Endometrial microvascular endothelial cells (primary cell): Measurements from ENCODE around the gene TTC39A. TPM values are rescaled to one million over a fixed set of nuclear protein-coding genes. Genes with fewer than 3 reads are reported as not detected.

Source experiments
- in situ Hi-C: cut with HindIII; loops from 2 replicates; pipeline ENCODE4 v1.10.0; 2017; ENCODE audit warnings: low sequenced_read_pairs, low pct_unique_long_range_greater_than_20kb; ENCODE audit errors: inconsistent ontology term
- total RNA-seq: library from RNA; depleted of rRNA; stranded (reverse); fragments of >200 nt; gene quantifications from one replicate; pipeline ENCODE4 v1.2.3, GENCODE V29; 2015; ENCODE audit errors: inconsistent ontology term

Gene TTC39A
- total RNA-seq, 1 donor from 2014 or later: 1.6 TPM

DNA sequence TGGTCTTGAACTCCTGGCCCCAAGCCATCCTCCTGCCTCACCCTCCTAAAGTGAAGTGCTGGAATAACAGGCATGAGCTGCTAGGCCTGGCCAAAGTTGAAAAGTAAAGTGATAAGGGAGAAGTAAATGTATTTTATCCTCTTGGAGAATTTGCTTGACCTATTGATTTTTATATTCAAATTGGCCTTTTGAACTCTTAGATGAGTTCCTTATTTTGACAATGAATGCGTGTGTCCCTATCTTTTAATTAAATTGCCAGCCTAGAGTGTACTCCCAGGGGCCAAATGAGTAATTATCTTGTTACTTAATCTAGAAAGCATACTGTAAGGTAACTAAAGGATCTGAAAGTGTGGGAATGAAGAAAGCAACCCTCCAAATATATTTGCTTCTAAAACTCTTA lies 82.9 kb downstream of the TTC39A start:
- in situ Hi-C loops: no loop called here

DNA sequence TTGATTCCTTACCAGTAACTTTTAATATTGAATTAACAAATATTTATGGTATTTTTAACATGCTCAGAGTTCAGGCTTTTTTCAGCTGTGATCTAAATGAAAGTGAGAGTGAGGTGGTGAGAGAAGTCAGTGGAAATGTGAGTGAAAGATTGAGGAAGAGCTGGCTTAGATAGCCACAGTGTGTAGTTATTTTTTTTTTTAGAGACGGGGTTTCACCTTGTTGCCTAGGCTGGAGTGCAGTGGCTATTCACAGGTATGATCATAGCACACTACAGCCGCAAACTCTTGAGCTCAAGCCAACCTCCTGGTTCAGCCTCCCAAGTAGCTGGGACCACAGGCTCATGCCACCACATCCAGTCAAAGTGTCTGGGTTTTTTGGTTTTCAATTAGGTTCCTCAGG lies 83.3 kb downstream of the TTC39A start:
- in situ Hi-C loops: no loop called here

DNA sequence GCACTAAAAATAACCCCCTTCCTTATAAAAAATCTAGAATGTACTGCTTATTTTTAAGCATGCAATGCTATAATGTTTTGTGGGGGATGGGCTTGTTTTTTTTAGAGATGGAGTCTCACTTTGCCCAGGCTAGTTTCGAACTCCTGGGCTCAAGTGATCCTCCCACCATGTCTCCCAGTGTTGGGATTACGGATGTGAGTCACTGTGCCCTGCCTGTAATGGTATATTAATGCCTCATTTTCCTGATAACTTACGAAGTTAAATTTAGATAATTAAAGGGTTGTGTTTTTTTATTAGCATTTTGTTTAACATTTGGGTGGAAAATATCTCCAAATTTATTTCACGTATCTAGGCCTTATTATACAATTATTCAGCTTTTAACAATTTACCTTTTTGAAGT lies 87.8 kb downstream of the TTC39A start:
- in situ Hi-C loops: no loop called here

DNA sequence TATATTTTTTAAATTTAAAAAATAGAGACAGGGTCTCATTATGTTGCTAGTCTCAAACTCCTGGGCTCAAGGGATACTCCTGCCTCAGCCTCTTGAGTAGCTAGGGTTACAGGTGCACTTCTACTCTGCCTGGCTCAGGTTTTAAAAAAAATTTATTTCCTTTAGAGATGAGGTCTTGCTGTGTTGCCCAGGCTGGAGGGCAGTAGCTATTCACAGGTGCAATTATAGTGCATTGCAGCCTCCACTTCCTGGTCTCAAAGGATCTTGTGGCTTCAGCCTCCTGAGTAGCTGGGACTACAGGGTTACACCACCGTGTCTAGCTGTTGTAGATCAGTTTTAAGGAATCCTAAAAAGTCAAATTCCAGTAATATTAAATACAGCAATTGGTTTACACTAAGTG lies 89.2 kb downstream of the TTC39A start:
- in situ Hi-C loops: no loop called here

DNA sequence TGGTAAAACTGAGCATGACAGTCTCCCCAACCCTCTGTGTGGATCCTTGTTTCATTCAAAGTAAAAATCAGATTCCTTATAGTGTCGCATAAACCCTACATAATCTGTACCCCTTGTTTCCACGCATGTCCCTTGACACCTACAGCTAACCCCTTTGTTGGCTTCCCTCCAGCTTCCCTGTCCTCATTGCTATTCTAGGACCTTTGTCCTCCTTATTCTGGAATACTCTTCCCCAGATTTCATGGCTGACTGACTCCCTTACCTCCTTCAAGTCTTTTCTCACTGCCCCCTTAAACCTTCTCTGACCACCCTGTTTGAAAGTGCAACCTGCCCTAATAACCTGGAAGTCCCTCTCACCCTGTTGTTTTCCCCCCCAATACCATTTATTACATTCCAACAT lies 90.3 kb downstream of the TTC39A start:
- in situ Hi-C loops: no loop called here

DNA sequence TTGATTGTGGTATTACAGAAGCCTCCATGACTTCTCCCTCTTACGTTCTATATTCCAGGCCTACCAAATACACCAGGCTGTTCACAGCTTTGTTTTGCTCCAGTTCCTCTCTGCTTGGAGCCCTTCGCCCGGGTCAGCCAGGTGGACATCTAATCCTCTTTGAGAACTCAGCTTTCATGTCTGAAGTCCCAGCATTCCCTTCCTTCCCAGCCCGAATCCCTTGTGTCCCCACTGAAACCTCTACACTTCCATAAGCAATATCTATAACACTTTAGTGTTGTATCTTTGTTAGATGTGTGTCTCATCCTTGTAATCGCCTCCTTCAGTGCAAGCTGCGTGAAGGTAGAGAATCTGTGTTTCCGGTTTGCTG lies 92.3 kb downstream of the TTC39A start:
- in situ Hi-C loops: no loop called here

DNA sequence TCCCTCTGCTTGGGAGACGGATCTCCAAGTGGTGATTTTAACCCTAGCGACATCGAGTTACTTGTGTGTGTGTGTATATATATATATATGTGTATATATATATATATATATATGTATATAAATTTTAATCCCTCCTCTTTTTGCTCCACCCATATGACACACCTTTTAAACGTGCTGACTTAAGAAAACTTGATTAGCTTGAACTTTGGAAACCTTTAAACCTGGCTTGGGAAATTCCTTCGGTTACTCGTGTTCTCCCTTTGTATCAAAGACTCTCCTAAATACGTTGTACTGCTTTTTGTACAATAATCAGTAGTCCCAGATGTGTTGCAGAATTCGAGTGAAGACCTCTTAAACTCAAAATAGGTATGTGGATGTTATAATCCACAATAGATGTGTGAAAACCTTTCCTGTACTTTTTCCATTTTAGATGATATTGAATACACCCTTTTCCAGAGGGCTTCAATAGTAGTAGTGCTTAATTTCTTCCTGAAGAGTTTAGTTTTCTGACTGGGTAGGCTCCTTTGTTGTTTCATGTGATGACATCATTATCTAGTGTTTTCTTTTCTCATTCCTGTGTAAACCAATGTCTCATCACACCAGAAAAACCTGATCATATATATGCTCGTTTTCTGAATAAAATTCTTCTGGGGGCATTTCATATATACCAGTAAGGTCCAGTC lies 92.9 kb downstream of the TTC39A start:
- in situ Hi-C loops: no loop called here

Other genes with a start within 250 kb of the TTC39A start
- not detected for gene C1orf185, start 228.3 kb downstream of the TTC39A start, total RNA-seq
- 69.9 TPM for gene RNF11, start 94.3 kb downstream of the TTC39A start, total RNA-seq
- gene EPS15, start 188.7 kb upstream of the TTC39A start, total RNA-seq: 40.5 TPM